Upper lobe of left lung (tissue), 6 donors: ENCODE data around the gene FPGS. TPM values are rescaled to one million over a fixed set of nuclear protein-coding genes. Genes with fewer than 3 reads are reported as not detected.

Experiments used
- ATAC-seq, 2 donors: fragments of 200-7000 bp; cut with Tn5 transposase; one replicate each; pipeline ENCODE4 v1.9.1; 2022; ENCODE audit warnings: mild to moderate bottlenecking in 2 of 2, moderate library complexity in 2 of 2; ENCODE audit not compliant: low FRiP score in 2 of 2
- DNase-seq, 2 donors: peaks; one replicate each; pipeline ENCODE4 v3.0.0-alpha.2; 2019 to 2020
- H3K27ac ChIP-seq, 4 donors: fragments of 200-600 bp; sonication (generic); one replicate each; pipeline ENCODE4 v1.5.1; 2016 to 2019
- H3K27me3 ChIP-seq, 4 donors: fragments of 200-600 bp; sonication (generic); one replicate each; pipeline ENCODE4 v1.5.1; 2017 to 2019
- H3K36me3 ChIP-seq, 4 donors: fragments of 200-600 bp; sonication (generic); one replicate each; pipeline ENCODE4 v1.5.1; 2016 to 2019
- H3K4me1 ChIP-seq, 4 donors: fragments of 200-600 bp; sonication (generic); one replicate each; pipeline ENCODE4 v1.5.1; 2018 to 2019
- H3K4me3 ChIP-seq, 4 donors: fragments of 200-600 bp; sonication (generic); one replicate each; pipeline ENCODE4 v1.5.1; 2017 to 2019; ENCODE audit warnings: mild to moderate bottlenecking in 2 of 4, moderate library complexity in 1 of 4
- H3K9me3 ChIP-seq, 4 donors: fragments of 200-600 bp; sonication (generic); one replicate each; pipeline ENCODE4 v1.5.1; 2018 to 2019
- CTCF ChIP-seq, 6 experiments: fragments of 450-650 bp in 4 of 6; fragments of 200-600 bp in 2 of 6; sonication (generic) in 2 of 6; IDR thresholded peaks; one replicate each; pipeline ENCODE4 v1.5.1; 2016 to 2019; ENCODE audit warnings: antibody characterized with exemption in 6 of 6
- EP300 ChIP-seq, 4 donors: sonication (generic); formaldehyde crosslinking; IDR thresholded peaks; one replicate each; pipeline ENCODE4 v1.5.1; 2017; ENCODE audit warnings: antibody characterized with exemption in 4 of 4, control low read depth in 2 of 4
- POLR2A ChIP-seq, 4 donors: fragments of 450-650 bp; IDR thresholded peaks; one replicate each; pipeline ENCODE4 v1.5.1; 2016 to 2017; ENCODE audit warnings: antibody characterized with exemption in 4 of 4, mild to moderate bottlenecking in 2 of 4
- POLR2AphosphoS5 ChIP-seq, 2 donors: sonication (generic); formaldehyde crosslinking; IDR thresholded peaks; one replicate each; pipeline ENCODE4 v1.5.1; 2017; ENCODE audit warnings: antibody characterized with exemption in 2 of 2
- WGBS, 2 donors: methylation state at CpG; one replicate each; pipeline ENCODE4 v1.1.5; 2017 to 2018; 5-methylcytosine and 5-hydroxymethylcytosine counted together
- total RNA-seq, 6 donors: library from RNA; depleted of rRNA in 4 of 6; stranded (reverse); fragments of >200 nt in 4 of 6; gene quantifications; one replicate each; pipeline versions ENCODE4 v1.1.0 to v1.2.1, GENCODE V29; 2016 to 2021
- donor health status: DM: no; HTN: no; CAD: no; lungs with moderate emphysema.
- donor health status: DM: no; HTN: yes; CAD: no; lungs with severe emphysema.

The FPGS gene
- total RNA-seq, 6 donors from 2014 or later: 85.1 to 337 (median 95.5) TPM

GRCh38 chr9:127822108-127822507 is 19.4 kb downstream of the FPGS start:
- Histone ChIP-seq H3K27ac (no peak overlapping the region), H3K27me3 (no peaks in the 10 kb centered on the region), H3K4me3 (no peak overlapping the region), H3K9me3 (no peaks in the 10 kb centered on the region), H3K4me1 (peaks cover 16 to 26% (median 19%) of the 10 kb centered on the region in 4 donors), H3K36me3 (peaks cover 8 to 91% (median 74%) of the 10 kb centered on the region in 4 donors)
- TF ChIP-seq POLR2AphosphoS5 (IDR thresholded peaks at IDR 0.05) (no peak), EP300 (IDR thresholded peaks at IDR 0.05) (no peak), POLR2A (IDR thresholded peaks at IDR 0.05) (no peak), CTCF (IDR thresholded peaks at IDR 0.05) (no peak)
- WGBS, 2 donors: 80 to 88% methylated on average over 4 of the region's 4 CpGs
- no peak for ATAC-seq
- DNase-seq: no peak

GRCh38 chr9:127825319-127826051 is 22.8 kb downstream of the FPGS start:
- peak; percentile 53 to 88 for DNase-seq
- no peak for ATAC-seq
- H3K4me3 ChIP-seq: no peak overlapping the region
- TF ChIP-seq CTCF (IDR thresholded peaks at IDR 0.05): peak in 4 of 6 experiments; percentile 35 to 48 (median 44)
- no peak for TF ChIP-seq EP300 (IDR thresholded peaks at IDR 0.05)
- peaks cover 45 to 52% (median 46%) of the 10 kb centered on the region in 4 donors for H3K4me1 ChIP-seq
- no peaks in the 10 kb centered on the region for H3K27me3 ChIP-seq
- H3K27ac ChIP-seq: peak overlapping the region; percentile 5 to 96 (median 70)
- 61 to 86% methylated on average over 11 to 33 of the region's 42 CpGs for WGBS, 2 donors
- no peaks in the 10 kb centered on the region for H3K9me3 ChIP-seq
- peaks cover 0 to 65% (median 42%) of the 10 kb centered on the region in 4 donors for H3K36me3 ChIP-seq

DNA sequence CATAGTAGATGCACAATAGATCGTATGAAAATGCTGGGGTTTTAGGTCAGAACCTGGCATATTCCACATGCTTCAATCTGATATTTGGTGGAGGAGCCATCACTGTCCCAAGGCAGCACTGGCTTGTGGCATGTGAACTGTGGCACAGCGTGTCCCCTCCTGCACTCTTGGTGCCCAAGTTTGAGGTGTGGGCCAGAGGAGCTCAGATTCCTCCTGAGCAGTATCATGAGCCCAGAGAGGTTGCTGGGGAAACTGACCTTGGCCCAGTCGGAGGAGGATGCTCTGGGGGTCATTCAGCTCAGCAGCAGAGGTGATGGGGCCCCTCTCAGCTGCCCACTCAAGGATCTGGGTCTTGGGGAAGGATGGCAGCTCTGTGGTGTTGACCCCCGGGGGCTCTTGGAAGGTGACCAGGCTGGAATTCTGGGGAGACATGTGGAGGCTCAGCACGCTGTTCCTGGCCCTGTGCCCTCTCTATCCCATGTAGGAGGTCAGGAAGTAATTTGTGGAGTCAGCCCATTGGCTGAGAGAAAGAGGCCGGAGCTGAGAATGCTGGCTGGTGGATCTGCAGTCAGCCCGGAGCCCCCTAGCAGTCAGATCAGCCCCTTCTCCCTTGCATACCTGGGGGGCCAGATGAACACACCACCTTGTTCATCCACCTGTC is 23.7 kb downstream of the FPGS start:
- Histone ChIP-seq H3K27ac (peak overlapping the region; percentile 56 to 96 (median 86)), H3K4me3 (no peak overlapping the region), H3K9me3 (no peaks in the 10 kb centered on the region), H3K4me1 (peaks cover 45 to 56% (median 53%) of the 10 kb centered on the region in 4 donors), H3K36me3 (peaks cover 0 to 58% (median 35%) of the 10 kb centered on the region in 4 donors), H3K27me3 (no peaks in the 10 kb centered on the region)
- no peak for TF ChIP-seq POLR2AphosphoS5 (IDR thresholded peaks at IDR 0.05)
- TF ChIP-seq EP300 (IDR thresholded peaks at IDR 0.05): no peak
- TF ChIP-seq POLR2A (IDR thresholded peaks at IDR 0.05): no peak
- no peak for TF ChIP-seq CTCF (IDR thresholded peaks at IDR 0.05)
- DNase-seq: no peak
- 45 to 52% methylated on average over 3 to 7 of the region's 7 CpGs for WGBS, 2 donors
- ATAC-seq: no peak

GRCh38 chr9:127828262-127829031 is 25.8 kb downstream of the FPGS start:
- ATAC-seq (peak; percentile 85 to 94), DNase-seq (peak; percentile 85 to 91)
- Histone ChIP-seq H3K4me1 (peaks cover 59 to 71% (median 68%) of the 10 kb centered on the region in 4 donors), H3K36me3 (peaks cover 0 to 45% (median 30%) of the 10 kb centered on the region in 4 donors), H3K27ac (peak overlapping the region; percentile 79 to 96 (median 86)), H3K9me3 (no peaks in the 10 kb centered on the region), H3K4me3 (peak overlapping the region in 2 of 4 donors; percentile 26 to 32), H3K27me3 (no peaks in the 10 kb centered on the region)
- TF ChIP-seq EP300 (IDR thresholded peaks at IDR 0.05) (peak in 1 of 4 donors; percentile 8), POLR2A (IDR thresholded peaks at IDR 0.05) (peak in 2 of 4 donors; percentile 79 to 80), CTCF (IDR thresholded peaks at IDR 0.05) (peak in 3 of 6 experiments; percentile 35 to 41 (median 37)), POLR2AphosphoS5 (IDR thresholded peaks at IDR 0.05) (peak; percentile 62 to 88)
- WGBS, 2 donors: 26 to 35% methylated on average over 13 to 16 of the region's 34 CpGs
